Stromal cell of bone marrow (primary cell): ENCODE results near the gene PLEKHH2.

Experiments
- DNase-seq: peaks from one replicate; pipeline ENCODE4 v3.0.0-alpha.2; 2012; ENCODE audit warnings: low read depth

The PLEKHH2 gene

DNA sequence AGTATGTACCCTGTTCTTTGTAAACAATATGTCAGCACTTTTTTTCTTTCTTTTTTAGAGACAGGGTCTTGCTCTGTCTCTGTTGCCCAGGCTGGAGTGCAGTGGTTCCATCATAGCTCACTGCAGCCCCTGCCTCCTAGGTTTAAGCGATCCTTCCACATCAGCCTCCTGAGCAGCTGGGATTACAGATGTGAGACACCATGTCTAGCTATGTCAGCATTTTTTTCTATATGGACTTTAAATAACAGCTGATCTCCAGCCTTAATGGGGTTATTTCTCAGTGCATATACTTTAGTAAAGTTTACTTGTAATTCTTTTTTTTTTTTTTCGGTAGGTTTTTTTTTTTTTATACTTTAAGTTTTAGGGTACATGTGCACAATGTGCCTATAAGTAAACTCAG is 174.9 kb downstream of the PLEKHH2 start:
- no peak for DNase-seq

DNA sequence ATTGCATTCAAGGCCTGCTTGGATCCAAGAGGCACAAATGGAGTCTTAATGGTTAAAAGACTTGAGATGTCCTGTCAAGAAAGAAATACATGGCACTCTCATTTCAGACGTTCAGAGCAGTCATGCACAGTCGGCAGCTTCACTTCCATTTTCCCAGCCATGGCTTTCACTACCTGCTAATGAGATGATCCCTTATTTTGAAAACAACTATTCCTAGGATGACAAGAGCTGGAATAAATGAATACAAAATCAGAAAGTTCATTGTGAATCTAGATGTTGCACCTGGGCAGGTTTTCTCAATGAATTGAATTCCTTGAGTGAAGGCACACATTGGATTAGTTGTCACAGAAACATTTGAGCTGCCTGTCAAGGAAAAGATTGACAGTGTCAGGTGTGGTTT is 175.9 kb downstream of the PLEKHH2 start:
- no peak for DNase-seq

DNA sequence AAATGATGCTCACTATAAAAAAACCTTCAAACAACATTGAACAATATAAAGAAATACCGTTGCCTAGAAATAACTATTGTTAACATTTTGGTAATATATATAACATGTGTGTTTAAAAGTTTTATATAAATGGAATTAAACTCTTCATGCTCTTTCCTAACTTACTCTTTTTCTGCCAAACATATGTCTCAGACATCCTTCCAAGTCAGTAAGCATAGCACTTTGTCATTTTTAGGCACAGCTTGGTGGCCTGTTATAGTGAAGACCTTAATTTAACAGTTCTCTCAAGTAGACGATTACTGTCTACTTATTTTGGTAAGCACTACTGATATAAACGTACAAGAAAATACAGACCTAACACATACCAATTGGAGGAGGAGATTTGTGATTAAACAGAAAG is 177.7 kb downstream of the PLEKHH2 start:
- DNase-seq = no peak
